Activated CD4-positive, alpha-beta memory T cell treated with anti-CD3 and anti-CD28 coated beads, Interleukin-2, amount 10 ng/mL, durations not matched to agents 7 days and 5 days (primary cell): Measurements from ENCODE around the gene SND1. TPM values are rescaled to one million over a fixed set of nuclear protein-coding genes. Genes with fewer than 3 reads are reported as not detected.

ENCODE experiments used
- CTCF ChIA-PET: fragments of 350-600 bp; sonication (Branson Sonifier 250); formaldehyde crosslinking; loops from one replicate; lab custom pipeline; 2021; ENCODE audit warnings: antibody characterized with exemption, inconsistent platforms; lab: Charles Lee
- POLR2A ChIA-PET: fragments of 350-600 bp; sonication (Branson Sonifier 250); formaldehyde crosslinking; loops from one replicate; lab custom pipeline; 2021; ENCODE audit warnings: antibody characterized with exemption; lab: Charles Lee
- DNase-seq: peaks from one replicate; pipeline ENCODE4 v3.0.0-alpha.2; 2020
- H3K27ac Mint-ChIP-seq: one replicate; pipeline ENCODE4 v1.8.0; 2021; ENCODE audit warnings: mild to moderate bottlenecking, mixed read lengths
- H3K27me3 Mint-ChIP-seq: one replicate; pipeline ENCODE4 v1.8.0; 2021; ENCODE audit warnings: mixed read lengths
- H3K36me3 Mint-ChIP-seq: one replicate; pipeline ENCODE4 v1.8.0; 2021; ENCODE audit warnings: low read depth, mixed read lengths
- H3K4me1 Mint-ChIP-seq: one replicate; pipeline ENCODE4 v1.8.0; 2021; ENCODE audit warnings: mixed read lengths
- H3K4me3 Mint-ChIP-seq: one replicate; pipeline ENCODE4 v1.8.0; 2021; ENCODE audit warnings: mild to moderate bottlenecking, mixed read lengths
- H3K9me3 Mint-ChIP-seq: one replicate; pipeline ENCODE4 v1.8.0; 2021; ENCODE audit warnings: mixed read lengths
- total RNA-seq, 2 experiments: library from RNA; stranded (reverse); gene quantifications; one replicate each; pipeline ENCODE4 v1.2.3, GENCODE V29; 2021

SND1 gene
- total RNA-seq, 2 experiments from 2014 or later: 171 to 175 TPM

DNA sequence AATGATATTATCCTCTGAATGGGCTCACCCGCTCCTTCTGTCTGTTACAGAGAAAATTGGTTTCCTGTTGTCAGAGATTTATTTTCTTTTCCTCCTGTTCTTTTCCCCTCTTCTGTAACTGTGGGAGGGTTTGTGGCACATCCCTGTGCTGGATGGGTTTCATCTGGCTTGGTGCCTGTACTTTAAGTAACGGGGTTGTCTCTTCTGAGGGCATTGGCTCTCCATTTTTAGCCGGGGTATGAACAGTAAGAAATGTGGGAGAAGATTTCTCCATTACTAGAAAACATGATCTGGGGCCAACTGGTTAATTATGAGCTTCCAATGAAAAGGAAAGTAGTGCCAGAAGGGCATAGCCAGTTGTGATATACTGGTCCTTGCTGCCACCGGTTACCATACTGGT is 142.6 kb downstream of the SND1 start:
- H3K4me1 Mint-ChIP-seq: peaks cover 7% of the 10 kb centered on the region
- no peak overlapping the region for H3K27ac Mint-ChIP-seq
- H3K27me3 Mint-ChIP-seq: no peaks in the 10 kb centered on the region
- no peaks in the 10 kb centered on the region for H3K36me3 Mint-ChIP-seq
- no peaks in the 10 kb centered on the region for H3K9me3 Mint-ChIP-seq
- POLR2A ChIA-PET: no interaction called here
- CTCF ChIA-PET: no interaction called here
- DNase-seq: no peak
- no peak overlapping the region for H3K4me3 Mint-ChIP-seq

DNA sequence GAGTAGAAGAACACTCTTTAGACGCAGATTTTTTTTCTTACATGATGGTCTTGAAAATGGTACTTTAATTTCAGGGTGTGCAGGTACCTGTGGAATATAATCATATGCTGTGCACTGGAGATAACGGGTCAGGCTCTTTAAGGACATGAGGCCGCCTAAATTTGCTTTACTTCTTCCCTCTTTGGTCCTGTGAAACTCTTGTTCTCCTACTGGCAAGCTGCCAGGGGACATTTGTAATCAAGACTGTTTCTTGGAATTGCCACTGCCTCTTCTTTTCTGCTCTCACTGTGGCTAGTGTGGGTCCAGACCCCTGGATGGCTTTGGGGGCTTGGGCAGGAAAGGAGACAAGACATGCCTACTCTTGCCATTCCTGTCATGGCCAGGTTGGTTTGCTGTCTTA is 146.0 kb downstream of the SND1 start:
- ChIA-PET CTCF (no interaction called here), POLR2A (no interaction called here)
- Mint-ChIP-seq H3K27ac (no peak overlapping the region), H3K27me3 (no peaks in the 10 kb centered on the region), H3K4me3 (no peak overlapping the region), H3K4me1 (peaks cover 5% of the 10 kb centered on the region), H3K36me3 (no peaks in the 10 kb centered on the region), H3K9me3 (no peaks in the 10 kb centered on the region)
- no peak for DNase-seq

DNA sequence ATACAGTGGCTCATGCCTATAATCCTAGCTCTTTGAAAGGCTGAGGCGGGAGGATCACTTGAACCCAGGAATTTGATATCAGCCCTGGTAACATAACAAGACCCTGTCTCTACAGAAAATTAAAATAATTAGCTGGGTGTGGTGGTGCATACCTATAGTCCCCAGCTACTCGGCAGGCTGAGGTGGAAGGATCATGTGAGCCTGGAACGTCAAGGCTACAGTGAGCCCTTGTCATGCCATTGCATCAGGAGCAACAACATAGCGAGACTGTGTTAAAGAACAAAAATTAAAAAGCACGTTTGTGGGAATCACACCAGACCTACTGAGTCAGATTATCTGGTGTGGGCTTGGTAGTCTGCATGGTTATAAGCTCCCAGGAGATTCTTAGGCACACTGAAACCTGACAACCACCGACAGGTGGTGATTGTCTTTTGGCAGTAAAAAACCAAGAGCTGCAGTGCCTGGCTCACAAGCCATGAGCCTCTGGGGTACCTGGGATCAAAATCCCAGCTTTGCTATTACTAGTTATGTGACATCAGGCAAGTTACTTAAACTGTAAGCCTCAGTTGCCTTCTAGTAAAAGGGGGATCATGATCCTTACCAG is 146.9 kb downstream of the SND1 start:
- CTCF ChIA-PET: no interaction called here
- H3K36me3 Mint-ChIP-seq: no peaks in the 10 kb centered on the region
- no peaks in the 10 kb centered on the region for H3K9me3 Mint-ChIP-seq
- no peak overlapping the region for H3K27ac Mint-ChIP-seq
- no peaks in the 10 kb centered on the region for H3K27me3 Mint-ChIP-seq
- H3K4me1 Mint-ChIP-seq: peaks cover 5% of the 10 kb centered on the region
- no peak overlapping the region for H3K4me3 Mint-ChIP-seq
- DNase-seq: no peak
- POLR2A ChIA-PET: no interaction called here

DNA sequence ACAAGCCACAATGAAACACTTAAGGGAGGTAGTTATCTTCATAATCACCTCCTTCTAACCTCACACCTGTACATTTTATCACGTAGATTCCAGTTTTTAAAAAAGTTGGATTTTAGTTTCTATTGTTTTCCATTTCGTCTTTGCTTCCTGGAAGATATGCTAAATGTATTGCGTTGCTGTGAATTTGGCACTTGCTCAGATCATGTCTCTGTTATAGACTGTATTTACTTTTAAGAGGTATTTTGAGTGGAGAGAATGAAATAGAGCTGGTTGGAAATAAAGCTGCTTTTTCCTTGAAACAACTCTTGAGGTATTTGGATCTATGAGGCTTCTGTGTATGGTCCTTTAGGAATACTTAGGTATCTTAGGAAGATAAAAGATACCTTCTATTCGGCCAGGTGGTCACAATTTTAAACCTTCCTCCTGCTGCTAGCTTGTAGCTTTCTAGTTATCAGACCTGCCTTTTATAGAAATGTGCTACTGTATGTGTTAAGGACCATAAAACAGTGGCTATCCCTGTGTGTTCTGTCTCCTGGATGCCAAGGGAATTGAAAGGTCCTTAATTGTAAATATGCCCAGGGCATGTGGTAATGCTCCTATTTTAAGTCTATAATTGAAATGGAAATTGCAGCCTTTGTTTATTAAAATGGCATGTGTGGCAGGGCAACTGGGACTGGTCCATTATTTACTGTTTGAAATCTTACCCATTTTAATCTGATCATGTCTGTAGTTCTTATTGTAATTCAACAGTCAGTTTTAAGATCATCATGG is 147.7 kb downstream of the SND1 start:
- POLR2A ChIA-PET: no interaction called here

DNA sequence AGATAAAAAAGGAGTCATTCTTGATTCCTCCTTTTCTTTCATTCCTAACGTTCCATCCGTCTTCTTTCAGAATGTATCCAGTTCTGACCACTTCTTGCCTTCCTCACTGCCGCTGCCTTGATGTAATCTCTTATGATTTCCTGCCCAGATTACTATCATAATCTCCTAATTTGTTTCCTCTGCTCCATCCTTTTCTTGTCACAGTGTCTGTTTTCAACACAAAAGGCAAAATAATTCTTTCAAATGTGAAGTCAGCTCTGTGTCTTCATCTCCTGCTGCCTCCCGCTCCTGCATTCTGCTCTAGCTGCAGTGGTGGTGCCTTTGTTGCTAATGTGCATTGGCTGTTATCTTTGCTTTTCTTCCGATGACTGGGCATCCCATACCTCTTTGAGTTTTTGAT is 150.9 kb downstream of the SND1 start:
- Mint-ChIP-seq H3K27me3 (no peaks in the 10 kb centered on the region), H3K4me3 (no peak overlapping the region), H3K27ac (no peak overlapping the region), H3K36me3 (peaks cover 9% of the 10 kb centered on the region), H3K9me3 (no peaks in the 10 kb centered on the region), H3K4me1 (peaks cover 12% of the 10 kb centered on the region)
- DNase-seq: no peak
- CTCF ChIA-PET: interaction anchor here (1.0 kb wide), 1 partner anchor 117 kb away, joined by 3 read pairs; no protein-coding TSS in a partner anchor
- POLR2A ChIA-PET: no interaction called here

More for the DNA sequence above, 147.7 kb downstream of the SND1 start:
- H3K27me3 Mint-ChIP-seq: no peaks in the 10 kb centered on the region
- peaks cover 5% of the 10 kb centered on the region for H3K4me1 Mint-ChIP-seq
- H3K27ac Mint-ChIP-seq: no peak overlapping the region
- DNase-seq: no peak
- no peaks in the 10 kb centered on the region for H3K9me3 Mint-ChIP-seq
- no peaks in the 10 kb centered on the region for H3K36me3 Mint-ChIP-seq
- CTCF ChIA-PET: no interaction called here
- no peak overlapping the region for H3K4me3 Mint-ChIP-seq

DNA sequence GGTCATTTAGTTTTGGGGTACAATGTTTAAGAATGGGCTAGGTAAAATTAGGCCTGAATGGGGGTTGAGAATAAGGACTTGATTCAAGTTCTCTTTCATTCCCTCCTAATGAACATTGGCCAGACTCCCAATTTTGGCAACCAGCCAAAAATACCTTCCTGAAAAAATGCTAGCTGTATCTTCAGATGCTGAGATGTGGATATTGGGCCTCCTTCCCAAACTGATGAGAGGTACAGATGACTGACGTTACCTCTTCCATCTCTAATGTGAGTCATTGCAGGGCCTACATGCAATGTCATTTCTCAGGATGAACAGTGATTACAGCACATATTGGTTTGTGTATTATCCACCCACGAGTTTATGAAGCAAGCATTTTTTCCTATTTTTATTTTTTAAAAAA is 151.6 kb downstream of the SND1 start:
- Mint-ChIP-seq H3K4me1 (peaks cover 12% of the 10 kb centered on the region), H3K27me3 (no peaks in the 10 kb centered on the region), H3K27ac (no peak overlapping the region), H3K36me3 (peaks cover 13% of the 10 kb centered on the region), H3K4me3 (no peak overlapping the region), H3K9me3 (no peaks in the 10 kb centered on the region)
- DNase-seq: no peak
- POLR2A ChIA-PET: no interaction called here
- CTCF ChIA-PET: interaction anchor here (1.0 kb wide), 1 partner anchor 118 kb away, joined by 3 read pairs; no protein-coding TSS in a partner anchor

DNA sequence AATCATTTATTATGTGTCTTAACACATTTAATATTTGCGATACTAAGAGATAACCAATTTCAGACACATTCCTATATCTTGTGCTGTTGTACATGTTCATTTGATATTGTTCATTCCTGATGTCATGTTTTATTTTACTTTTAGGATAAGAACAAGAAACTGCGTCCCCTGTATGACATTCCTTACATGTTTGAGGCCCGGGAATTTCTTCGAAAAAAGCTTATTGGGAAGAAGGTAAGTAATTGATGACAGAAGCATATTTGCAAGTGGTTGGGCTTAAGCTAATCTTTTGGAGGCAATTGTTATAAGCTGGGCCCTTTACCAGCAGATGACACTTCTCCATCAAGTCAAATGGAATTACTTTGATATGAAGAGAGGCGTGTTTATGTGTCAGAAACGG is 155.3 kb downstream of the SND1 start:
- H3K27me3 Mint-ChIP-seq: no peaks in the 10 kb centered on the region
- peaks cover 23% of the 10 kb centered on the region for H3K36me3 Mint-ChIP-seq
- H3K4me3 Mint-ChIP-seq: no peak overlapping the region
- H3K27ac Mint-ChIP-seq: no peak overlapping the region
- H3K9me3 Mint-ChIP-seq: no peaks in the 10 kb centered on the region
- CTCF ChIA-PET: interaction anchor here (0.6 to 1.7 kb wide), 2 partner anchors 15 to 31 kb away, joined by 4 to 8 read pairs; no protein-coding TSS in a partner anchor
- DNase-seq: no peak
- peaks cover 7% of the 10 kb centered on the region for H3K4me1 Mint-ChIP-seq
- POLR2A ChIA-PET: no interaction called here

- DNase-seq: no peak
- no peaks in the 10 kb centered on the region for H3K27me3 Mint-ChIP-seq
- peaks cover 7% of the 10 kb centered on the region for H3K4me1 Mint-ChIP-seq
- H3K36me3 Mint-ChIP-seq: peaks cover 23% of the 10 kb centered on the region
- no peak overlapping the region for H3K4me3 Mint-ChIP-seq
- ChIA-PET CTCF (interaction anchor here (0.6 to 1.7 kb wide), 2 partner anchors 15 to 31 kb away, joined by 4 to 8 read pairs; no protein-coding TSS in a partner anchor), POLR2A (no interaction called here)
- no peak overlapping the region for H3K27ac Mint-ChIP-seq
- H3K9me3 Mint-ChIP-seq: no peaks in the 10 kb centered on the region
Measured at GRCh38 chr7:127807829-127808228, 155.8 kb downstream of the SND1 start.

DNA sequence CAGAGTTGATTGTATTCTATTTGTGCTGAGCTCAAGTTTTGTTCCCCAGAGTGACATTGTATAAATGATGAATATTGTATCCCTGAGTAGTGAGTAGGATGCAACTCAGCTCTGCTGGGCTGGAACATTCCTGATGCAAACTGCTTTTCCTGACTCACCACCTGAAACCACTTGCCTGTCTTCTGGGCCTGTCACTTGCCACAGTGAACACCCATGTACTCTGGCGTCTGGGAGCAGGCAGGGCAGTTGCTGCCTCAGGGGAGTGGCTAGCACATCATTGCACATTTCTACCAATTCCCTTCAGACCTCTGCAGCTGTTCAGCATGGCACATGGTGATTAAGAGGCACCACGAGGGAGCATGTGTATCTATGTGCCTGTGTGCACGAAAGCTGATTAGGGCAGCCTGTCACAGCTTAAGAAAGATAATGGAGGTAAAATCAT is 157.3 kb downstream of the SND1 start:
- ChIA-PET POLR2A (no interaction called here), CTCF (interaction anchor here (1.1 to 1.3 kb wide), 2 partner anchors 17 to 100 kb away, joined by 3 to 6 read pairs; no protein-coding TSS in a partner anchor)
- no peaks in the 10 kb centered on the region for H3K27me3 Mint-ChIP-seq
- DNase-seq: no peak
- no peak overlapping the region for H3K27ac Mint-ChIP-seq
- H3K4me1 Mint-ChIP-seq: peaks cover 8% of the 10 kb centered on the region
- peaks cover 23% of the 10 kb centered on the region for H3K36me3 Mint-ChIP-seq
- no peaks in the 10 kb centered on the region for H3K9me3 Mint-ChIP-seq
- no peak overlapping the region for H3K4me3 Mint-ChIP-seq

- POLR2A ChIA-PET: no interaction called here
Measured at GRCh38 chr7:127810113-127810512, 158.1 kb downstream of the SND1 start.

DNA sequence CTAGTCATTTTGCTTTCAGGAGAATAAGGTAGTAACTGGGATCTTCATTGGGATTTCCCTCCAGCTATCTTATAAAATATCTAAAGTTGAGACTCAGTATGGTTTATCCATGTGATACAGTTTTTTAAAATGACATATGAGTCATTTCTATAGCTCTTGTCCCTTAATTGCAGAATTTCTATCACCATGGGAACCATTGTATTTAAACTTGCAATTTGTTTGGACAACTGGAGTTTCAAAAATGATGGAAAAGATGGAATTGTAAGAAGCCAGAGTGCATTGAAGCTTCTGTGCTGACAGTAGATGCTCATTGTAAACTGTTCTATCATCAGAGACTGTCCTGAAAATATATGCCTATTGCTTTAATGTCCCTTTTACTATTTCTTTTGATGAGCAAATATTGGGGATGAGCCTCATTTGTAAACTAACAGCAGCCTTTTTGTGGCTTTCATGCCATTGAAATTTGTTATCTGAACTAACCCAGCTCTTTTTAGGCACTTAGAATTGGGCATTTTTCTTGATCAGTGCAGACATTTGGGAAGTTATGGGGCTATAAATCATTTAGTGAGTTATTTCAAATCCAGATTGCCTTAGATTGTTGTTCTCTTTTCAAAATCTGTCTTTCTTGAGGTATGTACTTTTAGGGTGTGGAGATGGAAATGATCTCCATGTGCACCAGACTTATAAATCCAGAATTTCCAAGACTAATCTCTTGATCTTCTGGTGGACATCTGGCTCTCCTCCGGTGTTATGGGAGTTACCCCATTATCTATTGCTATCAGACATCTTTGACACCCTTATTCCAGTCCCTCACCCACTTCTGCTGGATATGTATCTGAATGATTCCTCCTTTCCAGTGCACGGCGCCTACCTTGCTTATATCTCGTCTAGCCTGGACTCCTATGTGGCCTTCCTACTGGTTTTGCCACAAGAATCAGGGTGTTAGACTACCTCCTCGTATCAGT is 159.0 kb downstream of the SND1 start:
- Mint-ChIP-seq H3K36me3 (peaks cover 26% of the 10 kb centered on the region), H3K4me1 (peaks cover 2% of the 10 kb centered on the region), H3K9me3 (no peaks in the 10 kb centered on the region), H3K27ac (no peak overlapping the region), H3K27me3 (no peaks in the 10 kb centered on the region), H3K4me3 (no peak overlapping the region)
- DNase-seq: no peak
- POLR2A ChIA-PET: no interaction called here
- CTCF ChIA-PET: no interaction called here

More at GRCh38 chr7:127810113-127810512, 158.1 kb downstream of the SND1 start:
- Mint-ChIP-seq H3K4me1 (peaks cover 8% of the 10 kb centered on the region), H3K36me3 (peaks cover 25% of the 10 kb centered on the region), H3K27ac (no peak overlapping the region), H3K4me3 (no peak overlapping the region), H3K9me3 (no peaks in the 10 kb centered on the region), H3K27me3 (no peaks in the 10 kb centered on the region)
- CTCF ChIA-PET: interaction anchor here (1.3 kb wide), 1 partner anchor 18 kb away, joined by 6 read pairs; no protein-coding TSS in a partner anchor
- no peak for DNase-seq

- Mint-ChIP-seq H3K9me3 (no peaks in the 10 kb centered on the region), H3K36me3 (peaks cover 22% of the 10 kb centered on the region), H3K27me3 (no peaks in the 10 kb centered on the region), H3K27ac (no peak overlapping the region), H3K4me3 (no peak overlapping the region), H3K4me1 (peaks cover 2% of the 10 kb centered on the region)
- ChIA-PET POLR2A (no interaction called here), CTCF (no interaction called here)
- no peak for DNase-seq
Measured at GRCh38 chr7:127812540-127812939, 160.5 kb downstream of the SND1 start.
